ENCODE data around the gene PPARG.

DNA sequence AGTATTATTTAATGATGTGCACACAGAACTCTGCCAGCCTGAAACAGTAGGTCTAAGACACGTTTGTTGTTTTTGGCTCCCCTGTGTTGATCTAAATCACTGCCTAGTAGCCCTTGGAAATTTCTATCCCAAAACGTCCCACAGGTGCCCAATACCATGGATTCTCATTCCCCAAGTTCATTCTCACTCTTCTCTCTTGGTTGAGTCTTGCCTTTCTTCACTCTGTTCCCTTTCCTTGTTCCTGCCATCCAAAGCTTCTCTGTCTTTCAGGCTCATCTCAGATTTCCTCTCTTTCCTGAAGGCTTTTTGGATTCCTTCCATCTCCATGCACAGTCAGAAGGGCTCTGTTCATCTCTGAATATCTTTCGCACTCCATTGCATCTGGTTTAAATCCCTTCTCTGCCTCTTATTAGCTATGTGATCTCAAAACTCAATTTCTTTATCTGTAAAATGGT, 54.2 kb downstream of the PPARG start:
- TF ChIP-seq POLR2A (IDR thresholded peaks at IDR 0.05) (no peak), POLR2AphosphoS5 (IDR thresholded peaks at IDR 0.05; ENCODE audit: insufficient read depth in 1 of 2, low read depth in 1 of 2) (no peak)
- TF ChIP-seq, protein P1, sequence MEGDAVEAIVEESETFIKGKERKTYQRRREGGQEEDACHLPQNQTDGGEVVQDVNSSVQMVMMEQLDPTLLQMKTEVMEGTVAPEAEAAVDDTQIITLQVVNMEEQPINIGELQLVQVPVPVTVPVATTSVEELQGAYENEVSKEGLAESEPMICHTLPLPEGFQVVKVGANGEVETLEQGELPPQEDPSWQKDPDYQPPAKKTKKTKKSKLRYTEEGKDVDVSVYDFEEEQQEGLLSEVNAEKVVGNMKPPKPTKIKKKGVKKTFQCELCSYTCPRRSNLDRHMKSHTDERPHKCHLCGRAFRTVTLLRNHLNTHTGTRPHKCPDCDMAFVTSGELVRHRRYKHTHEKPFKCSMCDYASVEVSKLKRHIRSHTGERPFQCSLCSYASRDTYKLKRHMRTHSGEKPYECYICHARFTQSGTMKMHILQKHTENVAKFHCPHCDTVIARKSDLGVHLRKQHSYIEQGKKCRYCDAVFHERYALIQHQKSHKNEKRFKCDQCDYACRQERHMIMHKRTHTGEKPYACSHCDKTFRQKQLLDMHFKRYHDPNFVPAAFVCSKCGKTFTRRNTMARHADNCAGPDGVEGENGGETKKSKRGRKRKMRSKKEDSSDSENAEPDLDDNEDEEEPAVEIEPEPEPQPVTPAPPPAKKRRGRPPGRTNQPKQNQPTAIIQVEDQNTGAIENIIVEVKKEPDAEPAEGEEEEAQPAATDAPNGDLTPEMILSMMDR (IDR thresholded peaks at IDR 0.05) = no peak

Measured in vagina (tissue), 2 donors.